Lung (tissue), 12 donors: ENCODE data around the gene SEPTIN2. TPM values are rescaled to one million over a fixed set of nuclear protein-coding genes. Genes with fewer than 3 reads are reported as not detected.

Experiments used
- ATAC-seq: fragments of 200-7000 bp; cut with Tn5 transposase; one replicate; pipeline ENCODE4 v1.9.1; 2020; ENCODE audit warnings: moderate number of reproducible peaks; ENCODE audit not compliant: insufficient read depth, low FRiP score
- DNase-seq, 3 donors: peaks; one replicate each; pipeline ENCODE4 v3.0.0-alpha.2; 2013 to 2017
- H3K27ac ChIP-seq, 2 donors: one replicate each; pipeline ENCODE4 v1.5.1; 2013; ENCODE audit warnings: mild to moderate bottlenecking in 2 of 2, moderate library complexity in 2 of 2, control low read depth in 1 of 2, inconsistent platforms in 1 of 2, low read depth in 1 of 2, low read length in 1 of 2
- H3K27me3 ChIP-seq, 3 donors: one replicate each; pipeline ENCODE4 v1.5.1; 2013; ENCODE audit warnings: low read length in 2 of 3; ENCODE audit not compliant: control insufficient read depth in 3 of 3, insufficient read depth in 3 of 3
- H3K36me3 ChIP-seq, 4 donors: one replicate each; pipeline ENCODE4 v1.5.1; 2013; ENCODE audit warnings: low read length in 4 of 4, mild to moderate bottlenecking in 1 of 4, moderate library complexity in 1 of 4; ENCODE audit not compliant: control insufficient read depth in 4 of 4, insufficient read depth in 4 of 4
- H3K4me1 ChIP-seq, 5 donors: one replicate each; pipeline ENCODE4 v1.5.1; 2013; ENCODE audit warnings: low read length in 5 of 5, mild to moderate bottlenecking in 2 of 5, moderate library complexity in 1 of 5; ENCODE audit not compliant: control insufficient read depth in 5 of 5, insufficient read depth in 5 of 5
- H3K4me3 ChIP-seq: one replicate; pipeline ENCODE4 v1.5.1; 2013; ENCODE audit warnings: mild to moderate bottlenecking, control low read depth, moderate library complexity
- H3K9ac ChIP-seq, 2 donors: one replicate each; pipeline ENCODE4 v1.5.1; 2013; ENCODE audit warnings: low read length in 2 of 2, control low read depth in 1 of 2; ENCODE audit not compliant: insufficient read depth in 1 of 2
- H3K9me3 ChIP-seq, 4 donors: one replicate each; pipeline ENCODE4 v1.5.1; 2013; ENCODE audit warnings: low read length in 3 of 4, mild to moderate bottlenecking in 1 of 4, moderate library complexity in 1 of 4; ENCODE audit not compliant: control insufficient read depth in 4 of 4, insufficient read depth in 3 of 4
- WGBS, 2 donors: extraction: QIAGEN DNeasy Blood & Tissue Kit; methylation state at CpG; one replicate each; pipeline ENCODE4 v1.1.7; 2013; 5-methylcytosine and 5-hydroxymethylcytosine counted together
- polyA plus RNA-seq, 2 donors: library from polyadenylated mRNA; stranded (reverse); fragments of 200-250 nt; gene quantifications; one replicate each; pipeline ENCODE4 v1.2.1, GENCODE V29; 2013
- total RNA-seq, 2 donors: library from RNA; depleted of rRNA in 1 of 2; stranded (reverse); fragments of >200 nt in 1 of 2; gene quantifications; one replicate each; pipeline ENCODE4 v1.2.1, GENCODE V29; 2014 to 2021
- TF ChIP-seq, protein P1 (sequence below): IDR thresholded peaks from 2 replicates; pipeline ENCODE4 v1.5.1; 2012; ENCODE audit warnings: mild to moderate bottlenecking; ENCODE audit errors: control extremely low read depth, extremely low read depth
- donor health status: control.
- donor health status: control.
- donor health status: Bipolar disorder and iron deficiency.
- donor health status: healthy.
- donor health status: DM: yes; HTN: yes; CAD: no.

Gene SEPTIN2
- total and polyA plus RNA-seq, 4 donors, result 114 to 755 (median 257) TPM

- Histone ChIP-seq H3K9ac (no peak overlapping the region), H3K4me1 (peaks cover 0 to 15% (median 0%) of the 10 kb centered on the region in 5 donors), H3K9me3 (no peaks in the 10 kb centered on the region), H3K27ac (no peak overlapping the region), H3K36me3 (peaks cover 24 to 53% (median 37%) of the 10 kb centered on the region in 4 donors), H3K27me3 (no peaks in the 10 kb centered on the region), H3K4me3 (no peak overlapping the region)
- WGBS, 2 donors, result 77 to 85% methylated on average over 2 of the region's 2 CpGs
- TF ChIP-seq, protein P1, sequence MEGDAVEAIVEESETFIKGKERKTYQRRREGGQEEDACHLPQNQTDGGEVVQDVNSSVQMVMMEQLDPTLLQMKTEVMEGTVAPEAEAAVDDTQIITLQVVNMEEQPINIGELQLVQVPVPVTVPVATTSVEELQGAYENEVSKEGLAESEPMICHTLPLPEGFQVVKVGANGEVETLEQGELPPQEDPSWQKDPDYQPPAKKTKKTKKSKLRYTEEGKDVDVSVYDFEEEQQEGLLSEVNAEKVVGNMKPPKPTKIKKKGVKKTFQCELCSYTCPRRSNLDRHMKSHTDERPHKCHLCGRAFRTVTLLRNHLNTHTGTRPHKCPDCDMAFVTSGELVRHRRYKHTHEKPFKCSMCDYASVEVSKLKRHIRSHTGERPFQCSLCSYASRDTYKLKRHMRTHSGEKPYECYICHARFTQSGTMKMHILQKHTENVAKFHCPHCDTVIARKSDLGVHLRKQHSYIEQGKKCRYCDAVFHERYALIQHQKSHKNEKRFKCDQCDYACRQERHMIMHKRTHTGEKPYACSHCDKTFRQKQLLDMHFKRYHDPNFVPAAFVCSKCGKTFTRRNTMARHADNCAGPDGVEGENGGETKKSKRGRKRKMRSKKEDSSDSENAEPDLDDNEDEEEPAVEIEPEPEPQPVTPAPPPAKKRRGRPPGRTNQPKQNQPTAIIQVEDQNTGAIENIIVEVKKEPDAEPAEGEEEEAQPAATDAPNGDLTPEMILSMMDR, result no peak
- no peak for DNase-seq
- ATAC-seq, result no peak
Observed at GRCh38 chr2:241350530-241350877, 34.8 kb downstream of the SEPTIN2 start.

DNA sequence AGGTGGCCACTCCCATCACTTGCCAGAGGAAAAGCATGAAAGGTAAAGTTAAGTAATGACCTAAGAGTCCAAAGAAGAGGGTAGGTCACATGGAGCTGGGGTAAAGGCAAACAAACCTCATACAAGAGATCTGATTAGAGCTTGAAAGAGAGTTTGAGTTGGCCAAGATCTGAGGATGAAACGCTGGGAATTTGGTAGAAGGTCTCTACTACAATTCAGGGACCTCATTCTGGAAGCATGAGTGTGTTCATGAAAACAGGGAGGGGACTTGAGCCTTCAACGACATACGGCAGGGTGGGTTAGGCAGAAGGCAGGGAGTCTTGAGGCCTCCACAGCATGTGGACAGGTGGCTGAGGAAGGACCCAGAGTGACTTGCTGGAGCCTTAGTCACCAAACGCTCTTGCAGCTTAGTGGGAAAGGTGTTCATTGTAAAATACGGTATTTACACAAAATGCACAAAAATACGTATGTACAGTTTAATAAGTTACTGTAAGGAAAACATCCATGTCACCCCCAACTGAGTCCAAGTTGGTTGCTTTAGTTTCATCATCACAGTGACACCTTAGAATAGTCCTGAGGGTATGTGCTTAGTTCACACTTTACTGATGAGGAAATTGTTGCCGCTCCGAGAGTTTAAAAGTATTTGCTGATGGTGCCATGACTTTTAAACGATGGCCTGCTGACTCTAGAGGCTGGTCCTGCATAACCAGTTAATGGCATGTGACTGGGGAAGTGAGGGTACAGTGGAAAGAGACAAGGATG lies 35.3 kb downstream of the SEPTIN2 start:
- TF ChIP-seq, protein P1, result no peak
- WGBS, 2 donors, result 74 to 86% methylated on average over 9 of the region's 9 CpGs
- peak overlapping the region in 1 of 2 donors; percentile 48 for H3K27ac ChIP-seq
- ATAC-seq (no peak), DNase-seq (no peak)
- no peak overlapping the region for H3K9ac ChIP-seq
- no peaks in the 10 kb centered on the region for H3K27me3 ChIP-seq
- peaks cover 0 to 15% (median 0%) of the 10 kb centered on the region in 5 donors for H3K4me1 ChIP-seq
- peaks cover 20 to 48% (median 36%) of the 10 kb centered on the region in 4 donors for H3K36me3 ChIP-seq
- H3K9me3 ChIP-seq, result no peaks in the 10 kb centered on the region
- H3K4me3 ChIP-seq, result no peak overlapping the region

DNA sequence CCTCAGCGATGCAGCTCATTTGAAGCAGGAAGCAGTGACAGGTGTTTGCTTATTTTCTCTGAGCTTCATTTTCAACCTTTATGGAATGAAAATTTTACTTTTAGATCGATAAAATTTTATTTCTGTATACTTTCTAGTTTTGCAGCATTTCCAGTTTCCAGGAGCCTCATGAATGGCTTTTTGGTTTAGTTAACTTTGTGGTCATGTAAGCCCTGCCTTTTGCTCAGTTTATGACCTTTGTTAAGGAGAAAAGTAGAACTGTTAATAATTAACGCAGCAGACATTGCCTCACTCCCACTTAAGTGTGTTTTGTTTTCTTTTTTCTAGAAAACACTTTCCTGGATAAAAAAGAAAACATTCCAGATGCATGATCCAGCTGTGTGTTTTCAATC lies 35.9 kb downstream of the SEPTIN2 start:
- Histone ChIP-seq H3K4me1 (peaks cover 0 to 15% (median 0%) of the 10 kb centered on the region in 5 donors), H3K9me3 (no peaks in the 10 kb centered on the region), H3K27me3 (no peaks in the 10 kb centered on the region), H3K36me3 (peaks cover 15 to 42% (median 34%) of the 10 kb centered on the region in 4 donors), H3K9ac (no peak overlapping the region), H3K27ac (no peak overlapping the region), H3K4me3 (no peak overlapping the region)
- TF ChIP-seq, protein P1, result no peak
- DNase-seq (peak in 1 of 3 donors; percentile 42), ATAC-seq (no peak)
- 72 to 86% methylated on average over 3 of the region's 3 CpGs for WGBS, 2 donors
